Caco-2 (cell line): ENCODE data around the gene PGD. TPM values are rescaled to one million over a fixed set of nuclear protein-coding genes. Genes with fewer than 3 reads are reported as not detected.
A peak's percentile ranks its signal among the peaks of the same experiment; 100 is the strongest.

Experiments used
- BruUV-seq: library from RNA; stranded (reverse); fragments of 400-500 nt; replicated peaks from 2 replicates; lab custom pipeline; 2021; lab: Mats Ljungman, UMichigan
- CTCF ChIA-PET: fragments of 300-600 bp; sonication (Branson Sonifier 250); formaldehyde crosslinking; loops from one replicate; lab custom pipeline; 2022; ENCODE audit warnings: antibody characterized with exemption; lab: Charles Lee
- POLR2A ChIA-PET: fragments of 300-600 bp; sonication (Branson Sonifier 250); formaldehyde crosslinking; loops from one replicate; lab custom pipeline; 2022; ENCODE audit warnings: antibody characterized with exemption; lab: Charles Lee
- DNase-seq, 2 experiments: peaks; one replicate each; pipeline versions ENCODE4 v3.0.0 to v3.0.0-alpha.2; 2020 to 2022
- H3K27me3 ChIP-seq: replicated peaks from 2 replicates; pipeline ENCODE4 v1.6.0; 2011; ENCODE audit warnings: low read length; ENCODE audit not compliant: control insufficient read depth, insufficient read depth
- H3K36me3 ChIP-seq: 2 replicates; pipeline ENCODE4 v1.5.1; 2011; ENCODE audit warnings: low read length; ENCODE audit not compliant: control insufficient read depth, insufficient read depth
- H3K4me1 ChIP-seq: fragments of 250-450 bp; sonication (Bioruptor Pico); 2 replicates; pipeline ENCODE4 v1.5.1; 2020; ENCODE audit warnings: mild to moderate bottlenecking
- H3K4me3 ChIP-seq: 2 replicates; pipeline ENCODE4 v1.5.1; 2011; ENCODE audit warnings: low read depth, mild to moderate bottlenecking, control low read depth, low read length
- H3K9me3 ChIP-seq: fragments of 250-450 bp; sonication (Bioruptor Pico); 2 replicates; pipeline ENCODE4 v1.5.1; 2020; ENCODE audit warnings: mild to moderate bottlenecking, moderate library complexity
- H3K27ac Mint-ChIP-seq: one replicate; pipeline ENCODE4 v1.8.0; 2022; ENCODE audit warnings: mixed read lengths; ENCODE audit not compliant: unreplicated experiment
- H3K27me3 Mint-ChIP-seq: one replicate; pipeline ENCODE4 v1.8.0; 2022; ENCODE audit warnings: mixed read lengths; ENCODE audit not compliant: insufficient read depth, unreplicated experiment
- H3K36me3 Mint-ChIP-seq: one replicate; pipeline ENCODE4 v1.8.0; 2022; ENCODE audit warnings: mild to moderate bottlenecking, mixed read lengths; ENCODE audit not compliant: insufficient read depth, unreplicated experiment
- H3K4me1 Mint-ChIP-seq: one replicate; pipeline ENCODE4 v1.8.0; 2022; ENCODE audit warnings: low read depth, mixed read lengths; ENCODE audit not compliant: unreplicated experiment
- H3K4me3 Mint-ChIP-seq: one replicate; pipeline ENCODE4 v1.8.0; 2022; ENCODE audit warnings: mild to moderate bottlenecking, moderate library complexity, mixed read lengths; ENCODE audit not compliant: unreplicated experiment
- H3K9me3 Mint-ChIP-seq: one replicate; pipeline ENCODE4 v1.8.0; 2022; ENCODE audit warnings: mixed read lengths; ENCODE audit not compliant: unreplicated experiment
- intact Hi-C: fragments of 100-400 bp; cut with micrococcal nuclease; formaldehyde crosslinking; loops from one replicate; pipeline ENCODE4 v1.10.0; 2022; ENCODE audit not compliant: unreplicated experiment
- total RNA-seq: library from RNA; stranded (reverse); gene quantifications from 2 replicates; pipeline ENCODE4 v1.2.3, GENCODE V29; 2022
- TF ChIP-seq, protein P1 (sequence below), 2 experiments: fragments of 200-600 bp in 1 of 2; IDR thresholded peaks; 1 replicate in 1 of 2; 2 replicates in 1 of 2; pipeline versions ENCODE4 v1.5.1 to v1.8.0; 2011 to 2022; ENCODE audit warnings: antibody characterized with exemption in 1 of 2, control low read depth in 1 of 2, inconsistent platforms in 1 of 2, low read depth in 1 of 2, low read length in 1 of 2, mild to moderate bottlenecking in 1 of 2, moderate library complexity in 1 of 2; ENCODE audit not compliant: insufficient read depth in 1 of 2, severe bottlenecking in 1 of 2, unreplicated experiment in 1 of 2

The PGD gene
- total RNA-seq, 1 experiment from 2014 or later, result 215 TPM

GRCh38 chr1:10450156-10450814 lies 51.4 kb downstream of the PGD start:
- TF ChIP-seq, protein P1, sequence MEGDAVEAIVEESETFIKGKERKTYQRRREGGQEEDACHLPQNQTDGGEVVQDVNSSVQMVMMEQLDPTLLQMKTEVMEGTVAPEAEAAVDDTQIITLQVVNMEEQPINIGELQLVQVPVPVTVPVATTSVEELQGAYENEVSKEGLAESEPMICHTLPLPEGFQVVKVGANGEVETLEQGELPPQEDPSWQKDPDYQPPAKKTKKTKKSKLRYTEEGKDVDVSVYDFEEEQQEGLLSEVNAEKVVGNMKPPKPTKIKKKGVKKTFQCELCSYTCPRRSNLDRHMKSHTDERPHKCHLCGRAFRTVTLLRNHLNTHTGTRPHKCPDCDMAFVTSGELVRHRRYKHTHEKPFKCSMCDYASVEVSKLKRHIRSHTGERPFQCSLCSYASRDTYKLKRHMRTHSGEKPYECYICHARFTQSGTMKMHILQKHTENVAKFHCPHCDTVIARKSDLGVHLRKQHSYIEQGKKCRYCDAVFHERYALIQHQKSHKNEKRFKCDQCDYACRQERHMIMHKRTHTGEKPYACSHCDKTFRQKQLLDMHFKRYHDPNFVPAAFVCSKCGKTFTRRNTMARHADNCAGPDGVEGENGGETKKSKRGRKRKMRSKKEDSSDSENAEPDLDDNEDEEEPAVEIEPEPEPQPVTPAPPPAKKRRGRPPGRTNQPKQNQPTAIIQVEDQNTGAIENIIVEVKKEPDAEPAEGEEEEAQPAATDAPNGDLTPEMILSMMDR (IDR thresholded peaks at IDR 0.05; ENCODE audit: insufficient read depth in 1 of 2, low read depth in 1 of 2, low read length in 1 of 2, severe bottlenecking in 1 of 2, unreplicated experiment in 1 of 2), result no peak
- Mint-ChIP-seq H3K36me3 (no peaks in the 10 kb centered on the region), H3K4me1 (no peaks in the 10 kb centered on the region), H3K9me3 (no peaks in the 10 kb centered on the region), H3K27ac (no peak overlapping the region), H3K27me3 (no peaks in the 10 kb centered on the region), H3K4me3 (no peak overlapping the region)
- CTCF ChIA-PET, result interaction anchor here (1.0 kb wide), 1 partner anchor 20 kb away, joined by 3 read pairs; the partner anchor contains the start of gene CENPS
- POLR2A ChIA-PET, result no interaction called here
- intact Hi-C loops, result no loop called here
- H3K4me3 ChIP-seq, result no peak overlapping the region
- H3K4me1 ChIP-seq, result no peaks in the 10 kb centered on the region
- DNase-seq, result no peak
- no peaks in the 10 kb centered on the region for H3K27me3 ChIP-seq
- BruUV-seq, result no TSS peak
- H3K9me3 ChIP-seq, result no peaks in the 10 kb centered on the region
- no peaks in the 10 kb centered on the region for H3K36me3 ChIP-seq

GRCh38 chr1:10450836-10451235 lies 52.0 kb downstream of the PGD start:
- CTCF ChIA-PET, result no interaction called here

GRCh38 chr1:10451287-10451686 lies 52.4 kb downstream of the PGD start:
- Mint-ChIP-seq H3K4me1 (no peaks in the 10 kb centered on the region), H3K9me3 (no peaks in the 10 kb centered on the region), H3K4me3 (no peak overlapping the region), H3K27me3 (no peaks in the 10 kb centered on the region), H3K27ac (no peak overlapping the region), H3K36me3 (peaks cover 7% of the 10 kb centered on the region)
- Histone ChIP-seq H3K4me1 (no peaks in the 10 kb centered on the region), H3K4me3 (no peak overlapping the region), H3K36me3 (no peaks in the 10 kb centered on the region), H3K9me3 (no peaks in the 10 kb centered on the region), H3K27me3 (no peaks in the 10 kb centered on the region)
- TF ChIP-seq, protein P1 (IDR thresholded peaks at IDR 0.05; ENCODE audit: insufficient read depth in 1 of 2, low read depth in 1 of 2, low read length in 1 of 2, severe bottlenecking in 1 of 2, unreplicated experiment in 1 of 2), result no peak
- CTCF ChIA-PET, result no interaction called here
- DNase-seq, result no peak
- POLR2A ChIA-PET, result no interaction called here
- intact Hi-C loops, result no loop called here
- BruUV-seq, result TSS peak; percentile 16

More at GRCh38 chr1:10450836-10451235, 52.0 kb downstream of the PGD start:
- H3K4me3 ChIP-seq, result no peak overlapping the region
- intact Hi-C loops, result no loop called here
- Mint-ChIP-seq H3K36me3 (peaks cover 3% of the 10 kb centered on the region), H3K27me3 (no peaks in the 10 kb centered on the region), H3K4me3 (no peak overlapping the region), H3K4me1 (no peaks in the 10 kb centered on the region), H3K27ac (no peak overlapping the region), H3K9me3 (no peaks in the 10 kb centered on the region)
- no peaks in the 10 kb centered on the region for H3K4me1 ChIP-seq
- no peaks in the 10 kb centered on the region for H3K9me3 ChIP-seq
- BruUV-seq, result no TSS peak
- no peak for DNase-seq
- POLR2A ChIA-PET, result no interaction called here
- H3K36me3 ChIP-seq, result no peaks in the 10 kb centered on the region
- H3K27me3 ChIP-seq, result no peaks in the 10 kb centered on the region
- TF ChIP-seq, protein P1 (IDR thresholded peaks at IDR 0.05; ENCODE audit: insufficient read depth in 1 of 2, low read depth in 1 of 2, low read length in 1 of 2, severe bottlenecking in 1 of 2, unreplicated experiment in 1 of 2), result no peak
